ENCODE measurements around the gene ARID5B.

ARID5B gene

GRCh38 chr10:61905837-61906561, 4.5 kb downstream of the ARID5B start:
- peak overlapping the region; percentile 52 for H3K4me3 Mint-ChIP-seq
- H3K4me1 Mint-ChIP-seq = peaks cover 31% of the 10 kb centered on the region
- H3K27me3 Mint-ChIP-seq = no peaks in the 10 kb centered on the region
- ATAC-seq (ENCODE audit: low read depth) = no peak
- peaks cover 15% of the 10 kb centered on the region for H3K36me3 Mint-ChIP-seq
- no peaks in the 10 kb centered on the region for H3K9me3 Mint-ChIP-seq
- DNase-seq (ENCODE audit: low spot score in 2 of 2) = no peak
- peak overlapping the region; percentile 96 for H3K27ac Mint-ChIP-seq

GRCh38 chr10:61906562-61906901, 5.0 kb downstream of the ARID5B start:
- H3K4me3 Mint-ChIP-seq = no peak overlapping the region
- H3K27me3 Mint-ChIP-seq = no peaks in the 10 kb centered on the region
- H3K27ac Mint-ChIP-seq = no peak overlapping the region
- H3K36me3 Mint-ChIP-seq = peaks cover 15% of the 10 kb centered on the region
- peaks cover 33% of the 10 kb centered on the region for H3K4me1 Mint-ChIP-seq
- no peak for ATAC-seq (ENCODE audit: low read depth)
- no peak for DNase-seq (ENCODE audit: low spot score in 2 of 2)
- H3K9me3 Mint-ChIP-seq = no peaks in the 10 kb centered on the region

- no peak for DNase-seq (ENCODE audit: low spot score in 2 of 2)
- no peaks in the 10 kb centered on the region for H3K27me3 Mint-ChIP-seq
- peaks cover 17% of the 10 kb centered on the region for H3K36me3 Mint-ChIP-seq
- no peak overlapping the region for H3K4me3 Mint-ChIP-seq
- no peaks in the 10 kb centered on the region for H3K9me3 Mint-ChIP-seq
- H3K4me1 Mint-ChIP-seq = peaks cover 37% of the 10 kb centered on the region
- no peak for ATAC-seq (ENCODE audit: low read depth)
- H3K27ac Mint-ChIP-seq = peak overlapping the region; percentile 20
These were observed 5.5 kb downstream of the ARID5B start for GRCh38 chr10:61907011-61907410.

GRCh38 chr10:61907587-61907986, 6.1 kb downstream of the ARID5B start:
- DNase-seq (ENCODE audit: low spot score in 2 of 2) = no peak
- Mint-ChIP-seq H3K9me3 (no peaks in the 10 kb centered on the region), H3K36me3 (peaks cover 16% of the 10 kb centered on the region), H3K4me3 (no peak overlapping the region), H3K27ac (peak overlapping the region; percentile 20), H3K4me1 (peaks cover 37% of the 10 kb centered on the region), H3K27me3 (no peaks in the 10 kb centered on the region)
- ATAC-seq (ENCODE audit: low read depth) = no peak

GRCh38 chr10:61910226-61910805, 8.8 kb downstream of the ARID5B start:
- Mint-ChIP-seq H3K27ac (peak overlapping the region; percentile 62), H3K27me3 (no peaks in the 10 kb centered on the region), H3K9me3 (no peaks in the 10 kb centered on the region), H3K4me3 (no peak overlapping the region), H3K36me3 (peaks cover 33% of the 10 kb centered on the region), H3K4me1 (peaks cover 44% of the 10 kb centered on the region)
- ATAC-seq (ENCODE audit: low read depth) (no peak), DNase-seq (ENCODE audit: low spot score in 2 of 2) (no peak)

- Mint-ChIP-seq H3K27me3 (no peaks in the 10 kb centered on the region), H3K36me3 (peaks cover 33% of the 10 kb centered on the region), H3K9me3 (no peaks in the 10 kb centered on the region), H3K4me3 (no peak overlapping the region), H3K4me1 (peaks cover 43% of the 10 kb centered on the region), H3K27ac (no peak overlapping the region)
- ATAC-seq (ENCODE audit: low read depth) = no peak
- no peak for DNase-seq (ENCODE audit: low spot score in 2 of 2)
These were observed 9.4 kb downstream of the ARID5B start for GRCh38 chr10:61910894-61911293.

GRCh38 chr10:61911425-61911824, 9.9 kb downstream of the ARID5B start:
- ATAC-seq (ENCODE audit: low read depth) (no peak), DNase-seq (ENCODE audit: low spot score in 2 of 2) (no peak)
- Mint-ChIP-seq H3K4me3 (no peak overlapping the region), H3K27ac (peak overlapping the region; percentile 75), H3K9me3 (no peaks in the 10 kb centered on the region), H3K36me3 (peaks cover 34% of the 10 kb centered on the region), H3K4me1 (peaks cover 39% of the 10 kb centered on the region), H3K27me3 (no peaks in the 10 kb centered on the region)

GRCh38 chr10:61912981-61913380, 11.5 kb downstream of the ARID5B start:
- DNase-seq (ENCODE audit: low spot score in 2 of 2) (no peak), ATAC-seq (ENCODE audit: low read depth) (no peak)
- H3K4me1 Mint-ChIP-seq = peaks cover 47% of the 10 kb centered on the region
- H3K9me3 Mint-ChIP-seq = peaks cover 4% of the 10 kb centered on the region
- H3K4me3 Mint-ChIP-seq = no peak overlapping the region
- H3K36me3 Mint-ChIP-seq = peaks cover 43% of the 10 kb centered on the region
- H3K27ac Mint-ChIP-seq = peak overlapping the region; percentile 14
- H3K27me3 Mint-ChIP-seq = no peaks in the 10 kb centered on the region

GRCh38 chr10:61918140-61918539, 16.6 kb downstream of the ARID5B start:
- no peak for ATAC-seq (ENCODE audit: low read depth)
- Mint-ChIP-seq H3K4me3 (no peak overlapping the region), H3K27ac (no peak overlapping the region), H3K27me3 (no peaks in the 10 kb centered on the region), H3K9me3 (peaks cover 4% of the 10 kb centered on the region), H3K36me3 (peaks cover 44% of the 10 kb centered on the region), H3K4me1 (peaks cover 44% of the 10 kb centered on the region)
- DNase-seq (ENCODE audit: low spot score in 2 of 2) = no peak

- peak overlapping the region; percentile 62 for H3K27ac Mint-ChIP-seq
- ATAC-seq (ENCODE audit: low read depth) (no peak), DNase-seq (ENCODE audit: low spot score in 2 of 2) (no peak)
- no peaks in the 10 kb centered on the region for H3K27me3 Mint-ChIP-seq
- no peak overlapping the region for H3K4me3 Mint-ChIP-seq
- H3K36me3 Mint-ChIP-seq = peaks cover 47% of the 10 kb centered on the region
- peaks cover 4% of the 10 kb centered on the region for H3K9me3 Mint-ChIP-seq
- peaks cover 51% of the 10 kb centered on the region for H3K4me1 Mint-ChIP-seq
These were observed 17.5 kb downstream of the ARID5B start for GRCh38 chr10:61918989-61919388.

GRCh38 chr10:61919646-61920215, 18.2 kb downstream of the ARID5B start:
- H3K36me3 Mint-ChIP-seq = peaks cover 47% of the 10 kb centered on the region
- no peak overlapping the region for H3K4me3 Mint-ChIP-seq
- DNase-seq (ENCODE audit: low spot score in 2 of 2) (no peak), ATAC-seq (ENCODE audit: low read depth) (no peak)
- H3K27ac Mint-ChIP-seq = peak overlapping the region; percentile 62
- peaks cover 52% of the 10 kb centered on the region for H3K4me1 Mint-ChIP-seq
- H3K9me3 Mint-ChIP-seq = peaks cover 4% of the 10 kb centered on the region
- H3K27me3 Mint-ChIP-seq = no peaks in the 10 kb centered on the region

GRCh38 chr10:61921143-61921542, 19.6 kb downstream of the ARID5B start:
- DNase-seq (ENCODE audit: low spot score in 2 of 2) (no peak), ATAC-seq (ENCODE audit: low read depth) (no peak)
- Mint-ChIP-seq H3K4me1 (peaks cover 49% of the 10 kb centered on the region), H3K27ac (peak overlapping the region; percentile 62), H3K9me3 (peaks cover 6% of the 10 kb centered on the region), H3K36me3 (peaks cover 46% of the 10 kb centered on the region), H3K27me3 (no peaks in the 10 kb centered on the region), H3K4me3 (no peak overlapping the region)

- H3K4me3 Mint-ChIP-seq = no peak overlapping the region
These were observed 21.9 kb downstream of the ARID5B start for GRCh38 chr10:61923210-61923949.

GRCh38 chr10:61923950-61924274, 22.4 kb downstream of the ARID5B start:
- DNase-seq (ENCODE audit: low spot score in 2 of 2) (no peak), ATAC-seq (ENCODE audit: low read depth) (no peak)
- H3K36me3 Mint-ChIP-seq = peaks cover 41% of the 10 kb centered on the region
- peaks cover 39% of the 10 kb centered on the region for H3K4me1 Mint-ChIP-seq
- H3K4me3 Mint-ChIP-seq = no peak overlapping the region
- no peaks in the 10 kb centered on the region for H3K27me3 Mint-ChIP-seq
- peaks cover 1% of the 10 kb centered on the region for H3K9me3 Mint-ChIP-seq
- peak overlapping the region; percentile 73 for H3K27ac Mint-ChIP-seq

More at GRCh38 chr10:61923210-61923949, 21.9 kb downstream of the ARID5B start:
- Mint-ChIP-seq H3K9me3 (peaks cover 1% of the 10 kb centered on the region), H3K36me3 (peaks cover 38% of the 10 kb centered on the region), H3K4me1 (peaks cover 37% of the 10 kb centered on the region), H3K27ac (peak overlapping the region; percentile 73), H3K27me3 (no peaks in the 10 kb centered on the region)
- DNase-seq (ENCODE audit: low spot score in 2 of 2) = no peak
- ATAC-seq (ENCODE audit: low read depth) = no peak

Data from memory B cell (primary cell).